Panc1 (cell line): Measurements from ENCODE around the gene SLAMF1. TPM values are rescaled to one million over a fixed set of nuclear protein-coding genes. Genes with fewer than 3 reads are reported as not detected.
"Not testable (repeated sequence)": the region's sequence is repeated elsewhere in the genome, so short reads cannot be mapped to it uniquely, and the experiment has no call there.

Source experiments
- ATAC-seq: fragments of 200-7000 bp; cut with Tn5 transposase; 2 replicates; pipeline ENCODE4 v1.9.1; 2020; ENCODE audit warnings: mild to moderate bottlenecking, moderate library complexity
- BruUV-seq: library from RNA; stranded (reverse); fragments of 400-500 nt; replicated peaks from 2 replicates; lab custom pipeline; 2021; lab: Mats Ljungman, UMichigan
- CTCF ChIA-PET: fragments of 300-600 bp; sonication (Branson Sonifier 250); formaldehyde crosslinking; loops from one replicate; lab custom pipeline; 2022; ENCODE audit warnings: antibody characterized with exemption; lab: Charles Lee
- POLR2A ChIA-PET: fragments of 300-600 bp; sonication (Branson Sonifier 250); formaldehyde crosslinking; loops from one replicate; lab custom pipeline; 2022; ENCODE audit warnings: antibody characterized with exemption; lab: Charles Lee
- DNase-seq: peaks from one replicate; pipeline ENCODE4 v3.0.0-alpha.2; 2010; ENCODE audit warnings: low read depth, low spot score
- H3K27ac ChIP-seq: 2 replicates; pipeline ENCODE4 v1.5.1; 2011; ENCODE audit warnings: mild to moderate bottlenecking, low read length, inconsistent platforms
- H3K27me3 ChIP-seq: fragments of 200-500 bp; sonication (Bioruptor generic); 2 replicates; pipeline ENCODE4 v1.6.0; 2014; ENCODE audit warnings: low read length, inconsistent platforms; ENCODE audit not compliant: control insufficient read depth, insufficient read depth
- H3K36me3 ChIP-seq: fragments of 200-500 bp; sonication (Bioruptor generic); 2 replicates; pipeline ENCODE4 v1.5.1; 2014; ENCODE audit warnings: inconsistent platforms, mild to moderate bottlenecking, low read length, moderate library complexity; ENCODE audit not compliant: control insufficient read depth, insufficient read depth
- H3K4me1 ChIP-seq: 2 replicates; pipeline ENCODE4 v1.5.1; 2011; ENCODE audit warnings: inconsistent platforms, mild to moderate bottlenecking, low read length, moderate library complexity; ENCODE audit not compliant: control insufficient read depth, insufficient read depth
- H3K4me3 ChIP-seq, 2 experiments: 2 replicates each; pipeline ENCODE4 v1.5.1; 2011 to 2012; ENCODE audit warnings: low read depth in 2 of 2, low read length in 2 of 2, mild to moderate bottlenecking in 2 of 2, inconsistent platforms in 1 of 2, moderate library complexity in 1 of 2
- H3K9me3 ChIP-seq: fragments of 200-500 bp; sonication (Bioruptor generic); 2 replicates; pipeline ENCODE4 v1.5.1; 2014; ENCODE audit warnings: low read depth, mild to moderate bottlenecking, inconsistent platforms, low read length, moderate library complexity; ENCODE audit not compliant: control insufficient read depth, insufficient read depth
- CTCF ChIP-seq: fragments of 450-650 bp; IDR thresholded peaks from 2 replicates; pipeline ENCODE4 v1.5.1; 2017; ENCODE audit warnings: mild to moderate bottlenecking
- POLR2AphosphoS5 ChIP-seq: IDR thresholded peaks from 2 replicates; pipeline ENCODE4 v1.6.1; 2012; ENCODE audit warnings: mild to moderate bottlenecking, low read depth, low read length, moderate library complexity
- REST ChIP-seq, 2 experiments: IDR thresholded peaks; 2 replicates each; pipeline ENCODE4 v1.6.1; 2011 to 2012; ENCODE audit warnings: low read depth in 2 of 2, control low read depth in 1 of 2, low read length in 1 of 2, mild to moderate bottlenecking in 1 of 2, moderate library complexity in 1 of 2; ENCODE audit not compliant: insufficient read depth in 1 of 2
- SIN3A ChIP-seq: IDR thresholded peaks from 2 replicates; pipeline ENCODE4 v1.6.1; 2012; ENCODE audit warnings: low read depth, mild to moderate bottlenecking, low read length, moderate library complexity, borderline replicate concordance; ENCODE audit not compliant: insufficient read depth
- TCF7L2 ChIP-seq: IDR thresholded peaks from 2 replicates; pipeline ENCODE4 v1.6.1; 2011; ENCODE audit warnings: mild to moderate bottlenecking, low read depth, low read length, inconsistent platforms
- in situ Hi-C: cut with HindIII; loops from 2 replicates; pipeline ENCODE4 v1.10.0; 2016; ENCODE audit warnings: low sequenced_read_pairs, low pct_unique_long_range_greater_than_20kb
- intact Hi-C: fragments of 100-400 bp; cut with micrococcal nuclease; formaldehyde crosslinking; loops from one replicate; pipeline ENCODE4 v1.10.0; 2022; ENCODE audit not compliant: unreplicated experiment
- total RNA-seq: library from RNA; stranded (reverse); gene quantifications from one replicate; pipeline ENCODE4 v1.2.1, GENCODE V29; 2021; ENCODE audit not compliant: unreplicated experiment

Gene SLAMF1
- total RNA-seq, 1 experiment from 2014 or later = not detected

GRCh38 chr1:160567341-160567740, 79.5 kb downstream of the SLAMF1 start:
- intact Hi-C loops (no loop called here), in situ Hi-C loops (no loop called here)
- Histone ChIP-seq H3K9me3 (no peaks in the 10 kb centered on the region), H3K4me1 (no peaks in the 10 kb centered on the region), H3K4me3 (no peak overlapping the region), H3K36me3 (no peaks in the 10 kb centered on the region), H3K27ac (no peak overlapping the region), H3K27me3 (no peaks in the 10 kb centered on the region)
- ChIA-PET CTCF (no interaction called here), POLR2A (no interaction called here)
- TF ChIP-seq POLR2AphosphoS5 (no peak), CTCF (no peak), TCF7L2 (no peak), SIN3A (no peak), REST (IDR thresholded peaks at IDR 0.05; ENCODE audit: insufficient read depth in 1 of 2, low read depth in 2 of 2, low read length in 1 of 2) (no peak)
- BruUV-seq = no TSS peak
- ATAC-seq = no peak
- DNase-seq = no peak

- no peak overlapping the region for H3K27ac ChIP-seq
- ATAC-seq (no peak), DNase-seq (no peak)
- in situ Hi-C loops = no loop called here
- no TSS peak for BruUV-seq
- no peaks in the 10 kb centered on the region for H3K36me3 ChIP-seq
- H3K9me3 ChIP-seq = no peaks in the 10 kb centered on the region
- CTCF ChIA-PET = no interaction called here
- TF ChIP-seq SIN3A (no peak), CTCF (no peak), POLR2AphosphoS5 (no peak), TCF7L2 (no peak), REST (IDR thresholded peaks at IDR 0.05; ENCODE audit: insufficient read depth in 1 of 2, low read depth in 2 of 2, low read length in 1 of 2) (no peak)
- no peaks in the 10 kb centered on the region for H3K27me3 ChIP-seq
- H3K4me1 ChIP-seq = no peaks in the 10 kb centered on the region
- POLR2A ChIA-PET = no interaction called here
- intact Hi-C loops = no loop called here
- no peak overlapping the region for H3K4me3 ChIP-seq
Measured at GRCh38 chr1:160565564-160565963, 81.3 kb downstream of the SLAMF1 start.

GRCh38 chr1:160563230-160563629, 83.6 kb downstream of the SLAMF1 start:
- POLR2A ChIA-PET, intact Hi-C loops, H3K27me3 ChIP-seq, ATAC-seq, BruUV-seq, CTCF ChIA-PET, H3K4me3 ChIP-seq, H3K27ac ChIP-seq, DNase-seq, H3K9me3 ChIP-seq, H3K4me1 ChIP-seq, in situ Hi-C loops, H3K36me3 ChIP-seq: not testable (repeated sequence)

GRCh38 chr1:160562745-160563144, 84.1 kb downstream of the SLAMF1 start:
- intact Hi-C loops, H3K27me3 ChIP-seq, ATAC-seq: not testable (repeated sequence)

More at GRCh38 chr1:160562745-160563144, 84.1 kb downstream of the SLAMF1 start:
- DNase-seq, CTCF ChIA-PET, H3K4me3 ChIP-seq, H3K4me1 ChIP-seq, H3K27ac ChIP-seq, in situ Hi-C loops, H3K36me3 ChIP-seq, BruUV-seq, POLR2A ChIA-PET, H3K9me3 ChIP-seq: not testable (repeated sequence)
